GM19324 (cell line): ENCODE results near the gene TTC21A.

Experiments used
- ATAC-seq: cut with Tn5 transposase; IDR thresholded peaks from one replicate; pipeline ENCODE4 v1.9.1; 2021; ENCODE audit warnings: mild to moderate bottlenecking, moderate library complexity; ENCODE audit not compliant: unreplicated experiment, low FRiP score

The TTC21A gene

DNA sequence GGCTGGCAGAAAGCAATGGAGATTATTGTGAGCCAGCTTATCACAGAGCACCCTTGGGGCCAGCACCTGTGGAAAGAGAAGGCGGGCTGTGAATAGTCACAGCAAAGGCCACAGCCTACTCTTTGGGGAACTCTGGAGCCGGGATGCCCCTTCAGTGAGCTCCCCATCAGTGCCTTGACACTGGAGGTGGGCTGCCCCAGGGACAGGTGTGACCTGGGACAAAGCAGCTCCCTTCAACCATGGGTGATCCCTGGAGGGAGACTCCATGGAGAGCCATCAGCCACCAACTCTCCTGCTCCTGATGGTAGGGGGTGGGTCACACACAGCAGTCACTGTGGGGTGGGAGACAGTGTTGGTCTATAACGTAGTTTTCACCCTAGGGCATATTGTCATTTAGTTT lies 5.8 kb downstream of the TTC21A start:
- ATAC-seq: no peak

DNA sequence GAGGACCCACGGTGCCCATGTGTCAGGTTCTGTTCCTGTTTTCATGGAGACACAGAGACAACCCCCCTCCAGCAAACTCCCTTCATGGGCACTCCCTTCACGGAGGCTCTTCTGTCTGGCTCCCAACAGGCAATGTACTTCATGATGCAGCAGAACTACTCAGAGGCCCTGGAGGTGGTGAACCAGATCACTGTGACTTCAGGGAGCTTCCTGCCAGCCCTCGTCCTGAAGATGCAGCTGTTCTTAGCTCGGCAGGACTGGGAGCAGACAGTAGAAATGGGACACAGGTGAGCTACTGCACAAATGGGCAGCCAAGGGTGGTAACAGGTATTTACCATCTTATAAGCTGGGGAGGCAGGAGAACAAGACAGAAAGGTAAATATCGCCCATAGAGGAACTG lies 7.0 kb downstream of the TTC21A start:
- no peak for ATAC-seq

DNA sequence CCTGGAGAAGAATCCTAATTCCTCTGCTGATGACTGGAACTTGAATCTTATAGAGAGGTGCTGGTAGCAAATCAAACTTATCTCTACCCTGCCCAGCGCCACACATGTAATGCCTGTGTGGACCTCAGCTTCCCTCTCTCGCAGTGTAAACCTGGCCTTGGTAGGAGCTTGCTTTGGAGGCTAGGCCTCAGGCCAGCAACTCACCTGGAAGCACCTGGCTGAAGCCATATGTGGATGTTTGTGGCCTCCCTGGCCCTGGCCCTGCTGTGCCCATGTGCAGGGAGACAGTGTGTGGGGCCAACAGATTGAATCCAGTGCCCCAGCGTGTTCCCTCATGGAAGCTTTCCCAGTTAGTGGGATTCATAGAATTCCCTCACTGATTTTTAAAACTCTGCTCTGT lies 8.4 kb downstream of the TTC21A start:
- ATAC-seq: no peak

DNA sequence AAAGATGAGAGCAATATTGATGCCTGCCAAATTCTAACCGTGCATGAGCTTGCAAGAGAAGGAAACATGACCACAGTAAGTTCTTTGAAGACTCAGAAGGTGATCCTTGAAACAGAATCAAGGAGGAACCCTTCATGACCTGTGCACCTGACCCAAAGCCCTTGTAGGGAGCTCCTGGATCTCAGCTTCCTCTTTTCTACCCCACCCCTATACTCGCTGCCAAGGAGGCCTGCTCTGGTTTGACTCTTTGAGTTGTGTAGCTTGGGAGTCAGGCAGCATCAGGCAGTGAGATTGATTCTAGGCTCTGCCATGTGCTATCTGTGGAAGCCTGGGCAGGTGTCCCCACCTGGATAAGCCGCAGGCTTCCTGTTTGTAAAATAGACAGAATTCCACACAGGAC lies 10.6 kb downstream of the TTC21A start:
- no peak for ATAC-seq

DNA sequence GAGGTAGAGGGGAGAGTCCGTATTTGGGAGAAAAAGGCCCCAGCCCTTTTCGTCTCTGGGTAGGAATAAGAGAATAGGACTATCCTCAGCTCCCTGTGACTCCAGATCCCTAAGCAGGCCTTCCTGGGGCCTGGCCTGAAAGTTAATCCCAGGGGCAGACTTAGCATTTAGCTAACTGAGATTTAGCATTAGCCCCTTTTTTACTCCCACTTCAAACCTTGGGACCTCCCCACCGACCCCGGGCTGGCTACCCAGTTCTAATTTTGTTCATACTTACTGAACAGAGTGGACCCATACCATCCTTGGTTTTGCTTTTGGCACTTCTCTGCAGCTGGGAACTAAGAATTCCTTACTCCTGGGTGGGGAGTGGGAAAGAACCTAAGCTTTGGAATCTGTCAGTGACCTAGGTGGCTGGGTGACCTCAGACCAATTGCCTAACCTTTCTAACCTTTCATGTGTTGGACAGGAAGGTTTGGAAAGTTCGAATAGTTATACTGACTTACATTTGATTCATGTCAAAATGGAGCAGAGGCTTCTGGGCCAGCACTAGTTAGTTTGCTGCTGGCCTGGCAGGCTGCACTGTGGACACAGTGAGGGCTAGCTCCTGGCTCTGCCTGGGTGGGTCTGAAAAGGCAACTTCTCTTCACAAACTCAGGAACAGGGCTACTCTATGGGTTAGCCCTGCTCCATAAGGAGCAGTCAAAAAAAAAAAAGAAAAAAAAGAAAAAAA lies 11.6 kb downstream of the TTC21A start:
- ATAC-seq: no peak

DNA sequence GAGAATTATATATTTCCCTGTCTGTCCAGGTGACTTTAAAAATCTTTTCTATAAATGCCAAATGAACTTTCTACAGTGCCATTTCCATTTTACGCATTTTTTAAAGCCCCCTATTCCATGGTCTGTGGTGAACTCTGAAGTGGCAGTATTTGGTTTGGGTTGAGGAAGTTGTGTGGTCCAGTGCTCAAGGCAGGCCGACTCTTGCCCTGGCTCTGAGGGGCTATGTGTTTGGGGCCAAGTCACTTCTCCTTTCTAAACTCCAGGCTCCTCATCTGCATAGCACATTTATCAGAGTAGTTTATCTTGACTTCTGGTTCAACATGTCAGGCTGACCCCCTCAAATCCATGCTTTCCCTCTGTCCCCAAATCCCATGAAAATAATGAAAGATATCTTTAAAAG lies 14.1 kb downstream of the TTC21A start:
- no peak for ATAC-seq

DNA sequence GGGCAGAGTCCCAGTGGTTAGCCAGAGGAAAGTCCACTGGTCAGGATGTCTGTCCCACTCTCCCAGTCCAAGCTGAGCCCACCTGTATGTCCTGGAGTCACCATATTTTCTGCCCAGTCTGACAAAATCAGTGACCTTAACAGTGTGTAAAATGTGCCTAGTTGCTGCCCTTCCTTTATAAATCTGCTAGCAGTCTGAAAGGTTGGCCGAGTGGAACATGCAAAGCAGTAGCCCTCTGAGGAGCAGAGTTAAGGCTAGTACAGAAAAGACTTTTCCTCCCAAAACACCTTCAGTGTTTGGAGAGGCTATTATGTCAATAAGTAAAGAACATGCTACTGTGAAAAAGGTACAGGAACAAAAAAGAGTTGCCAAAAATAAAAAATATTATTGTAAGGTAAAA lies 15.3 kb downstream of the TTC21A start:
- ATAC-seq: peak; percentile 78

DNA sequence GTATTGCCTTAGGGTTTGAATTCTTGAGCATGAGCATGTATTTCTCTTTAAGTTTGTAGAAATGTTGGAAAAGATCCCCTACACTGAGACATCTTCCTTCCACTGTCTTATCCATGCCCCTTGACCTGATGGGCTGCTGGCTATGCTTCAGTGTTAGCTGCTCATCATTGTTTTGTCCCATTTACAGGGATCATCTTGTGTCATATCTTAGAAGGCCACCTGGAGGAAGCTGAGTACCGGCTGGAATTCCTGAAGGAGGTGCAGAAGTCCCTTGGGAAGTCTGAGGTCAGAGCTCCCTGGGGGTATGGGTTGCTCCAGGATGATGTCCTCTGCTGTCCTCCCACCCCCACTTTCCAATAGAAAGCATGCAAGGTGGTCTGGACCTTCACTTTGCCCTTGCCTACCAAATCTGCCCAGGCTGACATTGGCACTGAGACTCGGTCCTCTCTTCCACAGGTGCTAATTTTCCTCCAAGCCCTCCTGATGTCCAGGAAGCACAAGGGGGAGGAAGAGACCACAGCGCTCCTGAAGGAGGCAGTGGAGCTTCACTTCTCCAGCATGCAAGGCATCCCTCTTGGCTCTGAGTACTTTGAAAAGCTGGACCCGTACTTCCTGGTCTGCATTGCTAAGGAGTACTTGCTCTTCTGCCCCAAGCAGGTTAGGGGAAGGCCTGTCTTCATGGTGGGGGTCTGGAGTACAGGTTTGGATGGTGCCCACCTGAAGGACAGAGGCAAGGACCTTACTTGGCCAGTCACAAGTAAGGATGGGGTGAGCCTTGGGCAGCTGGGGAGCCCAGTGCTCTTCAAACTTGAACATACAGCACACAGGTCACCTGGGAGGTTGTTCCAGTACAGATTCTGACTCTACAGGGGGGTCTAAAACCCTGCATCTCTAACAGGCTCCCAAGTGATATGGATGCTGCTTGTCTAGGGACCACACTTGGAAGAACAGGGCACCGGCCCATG lies 17.7 kb downstream of the TTC21A start:
- no peak for ATAC-seq

DNA sequence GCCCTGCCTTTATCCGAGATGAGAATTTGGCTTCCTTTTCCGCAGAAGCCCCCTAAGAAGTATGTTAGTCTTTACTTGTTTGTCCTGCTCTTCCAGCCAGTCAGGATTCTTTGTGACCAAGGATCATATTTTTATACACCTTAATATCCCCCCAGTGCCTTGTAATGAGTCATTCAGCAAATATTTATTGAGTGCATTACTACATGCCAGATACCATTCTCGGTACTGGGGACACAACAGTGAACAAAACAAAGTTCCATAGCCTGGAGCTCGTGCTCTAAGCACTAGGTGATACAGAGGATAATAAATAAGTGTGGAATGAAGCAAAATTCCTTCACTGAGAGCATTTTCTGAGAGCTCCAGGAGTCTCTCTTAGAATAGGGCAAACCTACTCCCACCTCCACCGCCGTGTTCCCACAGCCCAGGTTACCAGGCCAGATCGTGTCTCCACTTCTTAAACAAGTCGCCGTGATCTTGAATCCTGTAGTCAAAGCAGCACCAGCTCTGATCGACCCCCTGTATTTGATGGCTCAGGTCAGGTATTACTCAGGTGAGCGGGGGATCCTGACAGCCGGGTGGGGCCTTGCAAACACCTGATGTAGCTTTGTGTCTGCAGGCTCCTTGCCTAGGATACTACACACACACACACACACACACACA lies 18.5 kb downstream of the TTC21A start:
- no peak for ATAC-seq

DNA sequence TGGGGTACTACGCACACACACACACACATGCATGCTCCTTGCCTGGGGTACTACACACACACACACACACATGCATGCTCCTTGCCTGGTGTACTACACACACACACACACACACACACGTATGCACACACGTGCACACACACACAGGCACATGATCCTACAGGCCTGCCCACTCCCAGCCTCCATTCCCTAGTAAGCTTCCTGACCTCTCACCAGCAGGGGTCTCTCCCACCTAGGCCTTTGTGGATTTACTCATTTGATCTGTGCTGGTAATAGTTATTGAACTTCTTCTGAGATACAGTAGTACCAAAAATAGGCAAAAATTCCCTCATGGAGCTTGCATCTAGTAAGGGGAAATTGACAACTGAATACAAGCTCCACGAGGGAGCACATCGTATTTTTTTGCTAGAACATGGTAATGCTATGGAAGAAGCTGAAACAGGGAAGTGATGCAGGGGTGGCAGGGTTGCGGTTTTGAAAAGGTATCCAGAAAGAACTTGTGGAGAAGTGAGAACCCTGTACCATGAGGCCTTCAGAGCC lies 19.1 kb downstream of the TTC21A start:
- no peak for ATAC-seq

DNA sequence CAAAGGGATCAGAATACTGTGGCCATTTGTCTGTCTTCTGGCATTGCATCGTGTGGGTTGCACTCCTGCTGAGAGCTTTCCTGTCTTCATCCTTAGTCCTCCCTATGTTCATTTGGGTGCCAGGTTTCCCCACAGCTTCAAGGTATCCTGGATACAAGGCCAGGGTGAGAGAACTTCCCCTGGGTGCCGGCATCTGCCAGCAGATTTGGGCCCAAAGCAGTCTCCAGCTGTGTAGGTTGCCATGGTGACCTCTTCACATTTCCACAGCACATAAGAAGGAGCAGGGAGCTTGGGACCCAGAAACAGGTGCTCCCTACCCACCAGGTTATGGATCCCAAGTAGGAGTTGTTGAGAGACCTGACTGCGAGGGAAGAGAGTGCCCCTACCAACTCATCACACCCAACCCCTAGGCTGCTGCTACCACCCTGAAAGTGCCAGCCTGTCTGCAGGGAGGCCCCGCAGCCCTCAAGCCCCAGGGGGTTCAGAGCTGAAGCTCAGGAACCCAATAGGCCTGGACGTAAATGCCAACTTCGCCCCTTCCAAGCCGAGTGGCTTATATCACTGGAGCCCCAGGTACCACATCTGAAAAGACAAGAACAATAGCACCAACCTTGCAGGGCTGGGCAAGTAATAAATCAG lies 19.9 kb downstream of the TTC21A start:
- ATAC-seq: no peak

DNA sequence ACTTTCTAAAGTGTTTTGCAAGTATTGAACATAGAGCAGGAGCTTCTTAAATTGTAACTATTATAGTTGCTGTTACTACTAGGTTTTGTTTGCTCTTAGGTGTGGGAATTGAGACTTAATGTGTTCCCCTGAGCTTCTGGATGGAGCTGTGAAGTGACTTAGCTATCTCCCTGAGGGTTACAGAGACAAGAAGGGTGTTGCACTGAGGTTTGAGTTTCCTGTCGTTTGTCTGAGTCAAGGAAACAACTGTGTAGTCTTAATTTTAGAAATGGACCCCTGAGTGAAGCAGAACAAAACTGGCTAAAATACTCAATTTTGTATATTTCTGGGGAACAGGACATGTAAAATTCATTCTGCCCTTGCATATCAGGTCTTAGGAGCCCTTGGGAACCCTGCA lies 20.4 kb downstream of the TTC21A start:
- ATAC-seq: no peak

DNA sequence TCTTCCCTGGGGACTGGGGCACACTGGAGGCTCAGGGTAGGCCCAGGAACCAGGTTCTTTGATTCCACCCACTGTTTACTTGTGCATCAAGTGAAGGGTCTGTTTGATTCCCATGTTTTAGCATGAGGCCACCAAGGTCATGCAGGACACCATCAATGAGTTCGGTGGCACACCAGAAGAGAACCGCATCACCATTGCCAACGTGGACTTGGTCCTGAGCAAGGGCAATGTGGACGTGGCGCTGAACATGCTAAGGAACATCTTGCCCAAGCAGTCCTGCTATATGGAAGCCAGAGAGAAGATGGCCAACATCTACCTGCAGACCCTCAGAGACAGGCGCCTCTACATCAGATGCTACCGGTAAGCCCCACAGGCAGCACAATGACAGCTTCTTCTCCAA lies 21.5 kb downstream of the TTC21A start:
- no peak for ATAC-seq

DNA sequence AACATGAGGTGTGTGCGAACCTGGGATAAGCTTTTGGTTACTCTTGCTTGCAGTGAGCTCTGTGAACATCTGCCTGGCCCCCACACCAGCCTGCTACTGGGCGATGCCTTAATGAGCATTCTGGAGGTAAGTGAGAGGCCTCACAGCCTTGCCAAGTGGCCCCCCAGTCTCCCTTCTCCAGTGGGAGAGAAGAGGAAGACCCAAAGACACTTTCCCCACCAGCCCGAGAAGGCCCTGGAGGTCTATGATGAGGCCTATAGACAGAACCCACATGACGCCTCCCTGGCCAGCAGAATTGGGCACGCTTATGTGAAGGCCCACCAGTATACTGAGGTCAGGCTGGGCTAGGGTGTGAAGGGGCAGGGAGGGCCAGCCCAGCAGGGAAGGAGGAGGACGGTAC lies 22.5 kb downstream of the TTC21A start:
- ATAC-seq: no peak

DNA sequence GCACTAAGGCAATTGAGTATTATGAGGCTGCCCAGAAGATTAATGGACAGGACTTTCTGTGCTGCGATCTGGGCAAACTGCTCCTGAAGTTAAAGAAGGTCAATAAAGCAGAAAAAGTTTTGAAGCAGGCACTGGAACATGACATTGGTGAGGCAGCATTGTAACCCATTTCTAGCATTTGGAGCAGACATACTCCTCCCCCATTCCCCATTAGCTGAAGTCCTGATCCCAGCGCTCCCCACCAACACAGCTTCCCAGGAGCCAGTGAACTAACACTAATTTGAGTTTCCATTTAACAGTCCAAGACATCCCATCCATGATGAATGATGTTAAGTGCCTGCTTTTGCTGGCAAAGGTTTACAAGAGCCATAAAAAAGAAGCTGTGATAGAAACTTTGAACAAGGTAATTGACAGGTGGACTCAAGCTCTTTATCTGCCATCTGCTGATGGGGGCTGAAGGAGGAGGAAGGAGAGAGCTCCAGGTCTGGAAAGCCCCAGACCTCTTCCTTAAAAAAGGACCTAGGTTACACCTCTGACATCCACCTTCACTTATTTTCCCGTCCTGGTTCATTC lies 23.3 kb downstream of the TTC21A start:
- ATAC-seq: no peak

DNA sequence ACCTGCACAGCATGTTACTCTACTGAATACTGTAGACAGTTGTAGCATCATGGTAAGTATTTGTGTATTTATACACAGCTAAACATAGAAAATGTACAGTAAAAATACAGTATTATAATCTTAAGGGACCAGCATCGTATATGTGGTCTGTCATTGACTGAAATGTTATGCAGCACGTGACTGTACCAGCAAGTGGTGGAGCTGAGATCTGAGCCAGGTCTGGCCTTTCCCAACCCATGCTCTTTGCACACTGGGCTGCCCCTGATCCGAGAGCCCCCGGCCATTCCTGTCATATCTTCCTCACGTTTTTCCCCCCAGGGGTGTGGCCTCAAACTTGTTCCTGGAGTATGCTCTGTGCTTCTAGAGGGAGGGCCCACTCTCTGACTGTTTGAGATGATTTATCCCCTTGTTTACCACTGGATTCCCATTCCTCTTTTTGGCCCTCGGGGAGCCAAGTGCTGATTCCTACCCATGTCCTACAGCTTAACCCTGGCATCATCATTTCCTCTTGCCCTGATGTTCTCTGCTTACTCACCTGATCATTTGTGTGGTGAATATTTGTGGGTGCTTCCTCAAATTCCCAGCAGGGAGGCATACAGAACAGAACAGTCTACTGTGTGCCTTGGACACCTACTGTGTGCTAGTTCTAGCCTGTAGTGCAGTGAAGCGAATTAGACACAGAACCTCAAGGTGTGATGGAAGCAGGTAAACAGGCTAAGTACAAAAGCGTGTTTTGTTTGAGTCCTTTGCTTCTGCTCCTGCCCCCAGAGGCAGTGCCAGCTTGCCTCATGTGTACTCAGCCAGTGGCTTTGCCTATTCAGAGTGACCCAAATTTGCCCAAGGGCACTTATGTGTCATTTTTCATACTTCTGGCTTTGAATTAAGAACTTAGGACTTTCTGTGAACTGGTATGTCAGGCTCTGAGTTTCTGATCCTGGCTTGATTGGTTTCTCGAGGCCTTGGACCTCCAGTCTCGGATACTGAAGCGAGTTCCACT lies 24.9 kb downstream of the TTC21A start:
- no peak for ATAC-seq

DNA sequence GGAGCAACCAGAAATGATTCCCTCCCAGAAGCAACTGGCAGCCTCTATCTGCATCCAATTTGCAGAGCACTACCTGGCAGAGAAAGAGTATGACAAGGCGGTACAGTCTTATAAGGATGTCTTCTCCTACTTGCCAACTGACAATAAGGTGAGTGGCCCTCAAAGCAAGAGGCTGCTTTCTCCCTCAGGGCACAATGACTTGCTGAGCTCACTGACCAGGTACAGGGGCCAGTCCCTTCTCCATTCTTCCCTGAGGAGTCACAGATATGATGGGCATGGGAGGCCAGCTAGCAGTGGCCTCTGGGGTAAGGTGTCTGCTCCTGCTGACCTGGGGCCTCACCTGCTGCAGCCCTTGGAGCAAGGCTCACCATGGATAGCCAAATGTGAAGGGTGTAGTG lies 25.6 kb downstream of the TTC21A start:
- no peak for ATAC-seq

DNA sequence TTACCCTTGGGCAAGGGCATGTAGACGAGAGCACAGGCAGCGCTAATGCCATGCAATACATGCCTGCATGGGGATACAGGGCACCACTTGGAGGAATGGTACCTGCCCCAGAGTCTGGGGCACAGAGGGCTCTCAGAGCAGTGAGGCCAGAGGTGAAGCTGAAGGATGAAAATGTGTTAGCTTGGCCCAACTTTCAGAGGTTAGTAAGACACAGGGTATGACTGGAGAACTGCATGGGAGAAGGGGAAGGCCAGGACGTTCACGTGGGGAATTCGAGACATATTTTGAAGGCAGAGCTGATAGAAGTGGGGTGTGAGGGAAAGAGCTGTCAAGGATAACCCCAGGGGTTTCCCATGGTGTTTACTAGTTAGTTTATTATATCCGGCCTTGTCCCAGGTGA lies 26.3 kb downstream of the TTC21A start:
- ATAC-seq: no peak

DNA sequence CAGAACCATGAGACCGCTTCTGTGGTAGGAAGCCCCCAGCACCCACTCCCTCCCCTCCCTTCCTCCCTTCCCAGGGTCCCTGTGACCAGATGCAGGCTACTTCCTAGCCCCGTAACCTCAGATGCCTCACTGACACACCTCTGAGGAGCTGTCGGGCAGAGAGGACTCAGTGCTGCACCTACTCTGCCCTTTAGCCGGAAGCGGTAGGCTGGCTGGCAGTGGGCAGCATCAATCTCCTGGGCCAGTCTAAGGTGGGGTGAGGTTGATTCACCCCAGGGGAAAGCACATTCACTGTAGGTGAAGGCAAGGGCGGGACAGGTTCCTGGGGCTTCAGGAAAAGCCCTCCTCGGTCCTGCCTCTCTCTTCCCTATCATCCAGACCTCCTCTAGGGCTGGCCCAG lies 26.8 kb downstream of the TTC21A start:
- ATAC-seq: no peak
